GM19328 (cell line): ENCODE results near the gene CDK6.
"Not testable (repeated sequence)": the region's sequence is repeated elsewhere in the genome, so short reads cannot be mapped to it uniquely, and the experiment has no call there.

Experiments
- ATAC-seq: cut with Tn5 transposase; IDR thresholded peaks from one replicate; pipeline ENCODE4 v1.9.1; 2021; ENCODE audit warnings: mild to moderate bottlenecking, moderate library complexity; ENCODE audit not compliant: unreplicated experiment

Gene CDK6

DNA sequence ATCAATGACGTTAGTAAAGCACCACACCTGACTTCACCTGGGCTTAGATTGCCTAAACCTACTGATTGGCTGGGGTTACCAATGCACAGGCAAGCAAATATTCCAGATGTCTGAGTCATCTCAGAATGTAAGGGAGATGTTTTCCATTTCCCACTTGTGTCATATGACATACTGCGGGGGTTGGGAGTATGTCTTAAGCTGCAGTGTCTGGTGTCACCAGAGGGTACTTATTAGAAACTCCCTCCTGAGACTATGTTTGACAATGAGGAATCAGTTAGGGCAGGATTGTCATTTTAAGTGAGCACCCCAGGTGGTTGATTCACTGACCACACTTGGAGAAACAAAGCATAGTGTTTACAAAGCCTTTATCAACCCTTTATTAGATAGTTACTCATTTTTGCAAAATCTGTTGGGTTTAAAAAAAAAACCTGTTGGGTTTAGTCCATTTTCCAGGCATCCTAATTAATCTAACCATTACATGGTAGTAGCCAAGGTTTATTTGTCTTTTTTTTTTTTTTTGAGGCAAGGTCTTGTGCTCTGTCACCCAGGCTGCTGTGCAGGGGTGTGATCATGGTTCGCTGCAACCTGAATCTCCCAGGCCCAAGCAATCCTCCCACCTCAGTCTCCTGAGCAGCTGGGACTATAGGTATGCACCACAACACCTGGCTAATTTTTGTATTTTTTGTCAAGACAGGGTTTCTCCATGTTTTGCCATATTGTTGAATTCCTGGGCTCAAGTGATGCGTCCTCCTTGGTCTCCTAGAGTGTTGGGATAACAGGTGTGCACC, 72.5 kb downstream of the CDK6 start:
- ATAC-seq: no peak

DNA sequence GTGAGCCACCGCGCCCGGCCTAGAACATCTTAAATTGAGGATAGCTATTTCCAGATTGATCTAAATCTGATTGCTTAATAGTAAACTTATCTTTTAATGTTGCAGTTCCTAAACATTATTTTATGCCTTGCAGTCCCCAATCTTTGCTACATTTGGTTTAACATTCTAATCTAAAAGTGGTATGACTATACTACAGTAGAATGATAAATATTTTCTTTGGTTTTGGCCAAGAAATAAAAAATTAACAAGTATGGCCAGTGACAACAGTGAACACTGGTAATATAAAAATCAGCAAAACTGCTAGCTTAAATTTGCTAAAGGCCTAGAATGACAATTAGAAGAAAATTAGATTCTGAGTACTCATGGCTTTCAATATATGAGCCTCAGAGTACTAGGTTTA, 73.5 kb downstream of the CDK6 start:
- no peak for ATAC-seq

DNA sequence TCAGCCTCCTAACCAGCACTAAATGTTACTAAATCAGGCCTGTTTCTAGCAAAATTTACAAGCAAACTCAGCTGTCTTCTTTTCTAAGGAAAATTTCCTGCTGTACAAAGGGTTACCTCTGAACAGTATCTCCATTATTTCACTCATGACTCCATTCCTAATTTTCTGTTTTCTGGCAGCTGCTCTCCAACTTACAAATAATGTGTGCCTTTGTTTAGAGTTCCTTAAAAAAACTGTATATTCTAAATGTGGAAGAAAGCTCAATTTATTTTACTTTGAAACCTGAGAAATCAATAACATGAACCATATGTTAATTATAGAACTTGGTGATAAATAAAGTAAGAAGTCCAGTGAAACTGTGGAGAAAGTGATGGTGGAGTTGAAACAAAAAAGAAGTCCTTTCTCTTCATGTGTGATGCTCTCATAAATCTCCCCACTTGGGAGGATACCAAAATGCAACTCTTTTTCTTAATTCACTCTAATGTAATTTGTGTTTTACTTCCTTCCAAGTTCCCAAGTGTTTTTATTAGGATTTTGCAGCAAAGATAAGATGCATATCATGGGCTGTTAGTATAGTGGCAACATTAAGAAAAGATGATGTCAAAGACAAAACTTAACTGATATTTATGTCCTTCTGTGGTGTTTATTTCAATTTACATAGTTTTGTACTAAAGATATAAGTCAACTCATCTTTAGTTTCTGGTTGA, 74.8 kb downstream of the CDK6 start:
- ATAC-seq: no peak

- no peak for ATAC-seq
Observed at GRCh38 chr7:92758796-92759431, 77.5 kb downstream of the CDK6 start.

- ATAC-seq: not testable (repeated sequence)
Observed at GRCh38 chr7:92757311-92757910, 79.0 kb downstream of the CDK6 start.

- no peak for ATAC-seq
Observed at GRCh38 chr7:92755680-92756079, 80.7 kb downstream of the CDK6 start.

- no peak for ATAC-seq
Observed at GRCh38 chr7:92754919-92755581, 81.3 kb downstream of the CDK6 start.

- ATAC-seq: no peak
Observed at GRCh38 chr7:92753614-92754013, 82.8 kb downstream of the CDK6 start.

- no peak for ATAC-seq
Observed at GRCh38 chr7:92751902-92752901, 84.2 kb downstream of the CDK6 start.

DNA sequence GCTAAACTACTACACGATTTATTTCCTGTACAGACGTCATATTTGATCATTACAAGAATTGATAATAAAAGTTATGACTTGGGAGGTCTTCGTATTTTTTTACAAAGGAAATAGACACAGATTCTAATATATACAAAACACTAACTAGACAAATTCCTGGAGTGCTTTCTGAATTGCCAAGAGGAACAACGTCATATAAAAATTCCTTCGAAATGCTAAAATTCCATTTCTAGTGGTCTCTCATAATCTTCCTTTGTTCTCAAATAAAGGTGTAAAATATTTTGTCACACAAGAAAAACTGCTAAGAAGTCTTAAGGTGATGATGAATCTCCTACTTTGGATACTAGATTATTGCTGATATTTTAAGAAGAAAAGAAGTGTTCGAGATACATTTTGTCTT, 85.4 kb downstream of the CDK6 start:
- ATAC-seq: no peak

DNA sequence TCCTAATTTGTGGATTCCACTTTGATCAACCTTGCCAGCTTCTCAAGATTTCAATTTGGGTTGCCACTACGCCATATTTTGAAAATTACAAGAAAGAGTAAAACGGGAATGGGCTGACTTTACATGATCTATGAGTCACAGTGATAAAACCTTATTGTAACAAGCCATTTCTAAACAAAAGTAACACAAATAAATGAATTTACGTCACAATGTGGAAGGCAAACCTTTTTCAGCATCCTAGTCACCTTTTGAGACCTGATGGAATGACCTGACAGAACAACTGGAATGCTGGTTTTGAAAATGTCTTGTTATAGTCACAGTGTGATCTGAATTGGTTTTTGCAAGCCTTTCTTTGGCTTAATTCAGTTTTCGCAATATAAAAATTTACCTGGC, 85.9 kb downstream of the CDK6 start:
- ATAC-seq: no peak

DNA sequence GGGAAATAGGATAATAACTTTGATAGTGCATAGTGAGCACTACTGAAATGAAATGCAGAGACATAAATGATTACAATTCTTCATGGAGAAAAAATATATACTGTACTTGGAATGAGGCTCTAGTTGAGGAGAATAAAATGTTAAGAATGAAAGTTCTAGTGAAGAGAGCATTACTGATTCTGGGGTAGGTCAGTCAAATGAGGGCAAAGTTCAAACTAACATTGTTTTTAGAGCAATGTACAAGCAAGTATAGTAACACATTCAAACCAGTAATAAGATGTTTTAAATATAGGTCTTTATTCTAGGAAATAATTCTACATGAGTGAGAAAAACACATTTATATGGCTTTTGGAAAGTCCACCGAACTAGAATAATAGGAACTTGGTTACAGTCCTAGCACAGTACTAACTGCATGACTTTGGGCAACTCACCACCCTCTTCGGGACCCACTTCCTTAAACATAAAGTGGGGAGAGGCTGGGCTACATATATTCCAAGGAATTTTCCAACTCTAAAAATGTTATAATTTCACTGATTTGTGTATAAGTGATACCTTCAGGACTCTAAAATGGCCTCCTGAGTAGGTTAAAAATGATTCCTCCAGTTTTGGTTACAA, 86.4 kb downstream of the CDK6 start:
- ATAC-seq: no peak

- ATAC-seq: no peak
Observed at GRCh38 chr7:92749327-92749755, 87.0 kb downstream of the CDK6 start.

DNA sequence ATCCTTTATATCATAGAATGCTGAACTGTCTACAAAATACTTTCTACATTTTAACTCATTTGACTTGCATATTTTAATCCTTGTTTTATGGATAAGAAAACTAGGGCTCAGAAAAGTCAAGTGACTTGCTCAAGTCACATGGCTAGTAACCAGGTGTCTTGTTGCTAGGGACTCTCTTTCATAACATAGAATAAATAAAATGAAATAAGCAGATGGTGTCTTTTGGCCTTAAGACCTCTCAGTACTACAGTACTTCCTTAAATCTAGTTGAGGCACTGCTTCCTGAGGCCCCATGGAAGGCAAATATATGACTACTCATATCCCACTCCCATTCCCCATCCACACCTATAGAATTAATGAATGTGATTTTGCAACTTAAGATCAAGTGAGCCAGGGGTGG, 87.9 kb downstream of the CDK6 start:
- ATAC-seq: no peak

GRCh38 chr7:92747041-92747835, 89.1 kb downstream of the CDK6 start:
- ATAC-seq: no peak

GRCh38 chr7:92745241-92745640, 91.1 kb downstream of the CDK6 start:
- ATAC-seq: no peak

- not testable (repeated sequence) for ATAC-seq
Observed at GRCh38 chr7:92744180-92744579, 92.2 kb downstream of the CDK6 start.

GRCh38 chr7:92742186-92742585, 94.2 kb downstream of the CDK6 start:
- no peak for ATAC-seq
